ENCODE results near the gene HADH.

- TF ChIP-seq CTCF (IDR thresholded peaks at IDR 0.05) (no peak), POLR2A (IDR thresholded peaks at IDR 0.05) (no peak)
Observed at GRCh38 chr4:108044951-108045686, 55.4 kb downstream of the HADH start.

Data from lower leg skin (tissue), 3 donors.